Astrocyte of the cerebellum (primary cell): ENCODE measurements around the gene ATP13A1.
"Not testable (repeated sequence)": the region's sequence is repeated elsewhere in the genome, so short reads cannot be mapped to it uniquely, and the experiment has no call there.

ENCODE experiments used
- DNase-seq: peaks from one replicate; pipeline ENCODE4 v3.0.0-alpha.2; 2011; ENCODE audit warnings: low read depth
- H3K4me3 ChIP-seq: 2 replicates; pipeline ENCODE4 v1.5.1; 2011; ENCODE audit warnings: mild to moderate bottlenecking, low read depth, low read length, moderate library complexity
- CTCF ChIP-seq: IDR thresholded peaks from 2 replicates; pipeline ENCODE4 v1.5.1; 2012; ENCODE audit warnings: low read length, low read depth, moderate library complexity, mild to moderate bottlenecking; ENCODE audit errors: missing control alignments
- in situ Hi-C: cut with HindIII; loops from 2 replicates; pipeline ENCODE4 v1.10.0; 2017; ENCODE audit warnings: low sequenced_read_pairs

Gene ATP13A1

GRCh38 chr19:19610376-19611202 is 52.9 kb downstream of the ATP13A1 start:
- no peak for DNase-seq
- H3K4me3 ChIP-seq, result no peak overlapping the region
- in situ Hi-C loops, result no loop called here
- TF ChIP-seq CTCF, result no peak

DNA sequence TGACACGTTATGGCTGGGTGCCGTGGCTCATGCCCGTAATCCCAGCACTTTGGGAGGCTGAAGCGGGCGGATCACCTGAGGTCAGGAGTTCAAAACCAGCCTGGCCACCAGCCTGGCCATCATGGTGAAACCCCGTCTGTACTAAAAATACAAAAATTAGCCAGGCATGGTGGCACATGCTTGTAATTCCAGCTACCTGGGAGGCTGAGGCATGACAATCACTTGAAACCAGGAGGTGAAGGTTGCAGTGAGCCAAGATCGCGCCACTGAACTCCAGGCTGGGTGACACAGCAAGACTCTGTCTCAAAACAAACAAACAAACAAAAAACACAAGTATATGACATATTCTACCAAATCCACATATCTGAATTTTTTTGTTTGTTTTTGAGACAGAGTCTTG is 56.8 kb downstream of the ATP13A1 start:
- in situ Hi-C loops, DNase-seq, H3K4me3 ChIP-seq: not testable (repeated sequence)

DNA sequence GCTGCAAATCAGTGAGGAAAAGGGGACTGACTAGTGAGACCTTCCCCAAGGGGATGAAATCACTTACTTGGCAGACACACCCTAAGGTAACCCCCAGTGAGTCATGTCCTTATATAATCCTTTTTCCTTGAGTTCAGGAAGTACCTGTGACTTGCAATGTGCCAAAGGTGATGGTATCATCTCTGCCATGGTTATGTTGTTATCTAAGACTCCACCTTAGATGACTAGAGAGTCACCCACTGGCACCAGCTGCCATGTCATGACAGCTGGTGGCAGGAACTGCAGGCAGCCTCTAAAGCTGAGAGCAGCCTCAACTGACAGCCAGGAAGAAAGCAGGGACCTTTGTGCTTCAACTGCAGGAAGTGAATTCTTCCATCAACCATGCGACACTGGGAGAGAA is 57.5 kb downstream of the ATP13A1 start:
- no peak overlapping the region for H3K4me3 ChIP-seq
- no peak for DNase-seq
- no peak for TF ChIP-seq CTCF
- in situ Hi-C loops, result no loop called here

DNA sequence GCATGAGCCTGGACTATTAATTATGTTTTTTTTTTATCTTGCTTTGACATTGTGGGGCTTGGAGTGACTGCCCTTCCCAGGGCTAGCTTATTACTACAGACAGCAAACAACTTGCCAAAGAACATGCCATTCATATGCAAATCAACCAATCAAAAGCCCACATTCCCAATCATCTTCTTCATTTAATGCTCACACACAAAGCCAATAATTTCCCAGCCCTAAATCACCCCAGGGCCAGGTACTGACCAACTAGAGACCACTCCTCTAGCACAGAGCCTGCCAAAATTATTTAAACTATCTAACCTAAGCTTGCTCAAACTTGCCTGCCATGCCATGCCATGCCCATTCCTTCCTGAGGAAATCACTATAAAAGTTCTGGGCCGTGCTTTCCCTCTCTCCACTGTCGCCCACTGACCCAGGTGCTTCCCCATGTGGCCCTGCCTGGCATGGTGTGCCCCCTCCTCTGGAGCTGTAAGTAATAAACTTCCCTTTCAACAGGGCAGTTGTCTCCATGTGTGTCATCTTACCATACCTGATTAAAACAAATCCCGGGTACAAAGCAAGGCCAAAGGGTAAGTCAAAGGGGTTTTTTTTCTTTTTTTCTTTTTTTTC is 60.7 kb downstream of the ATP13A1 start:
- no peak overlapping the region for H3K4me3 ChIP-seq
- DNase-seq, result no peak
- in situ Hi-C loops, result no loop called here
- TF ChIP-seq CTCF, result no peak

DNA sequence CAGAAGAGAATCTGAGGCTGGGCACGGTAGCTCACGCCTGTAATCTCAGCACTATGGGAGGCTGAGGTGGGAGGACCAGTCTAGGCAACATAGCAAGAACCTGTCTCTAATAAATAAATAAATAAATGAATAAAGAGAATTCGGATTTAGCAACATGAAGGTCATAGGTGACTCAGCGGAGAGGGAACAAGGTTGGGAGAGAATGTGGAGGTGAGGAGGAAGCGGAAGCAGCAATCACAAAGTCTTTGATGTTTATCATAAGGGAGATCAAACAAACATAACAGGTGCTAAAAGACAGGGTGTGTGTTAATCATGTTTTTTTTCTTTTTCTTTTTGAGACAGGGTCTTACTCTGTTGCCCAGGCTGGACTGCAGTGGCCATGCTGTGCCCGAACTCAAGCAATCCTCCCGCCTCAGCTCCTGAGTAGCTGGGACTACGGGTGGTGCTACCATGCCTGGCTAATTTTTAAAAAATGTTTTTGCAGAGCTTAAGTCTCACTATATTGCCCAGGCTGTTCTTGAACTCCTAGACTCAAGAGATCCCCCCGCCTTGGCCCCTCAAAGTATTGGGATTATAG is 61.3 kb downstream of the ATP13A1 start:
- no peak overlapping the region for H3K4me3 ChIP-seq
- in situ Hi-C loops, result no loop called here
- no peak for TF ChIP-seq CTCF
- no peak for DNase-seq

- H3K4me3 ChIP-seq, result no peak overlapping the region
- in situ Hi-C loops, result no loop called here
- TF ChIP-seq CTCF, result no peak
- DNase-seq, result no peak
These were observed 62.6 kb downstream of the ATP13A1 start for GRCh38 chr19:19600793-19601330.

- DNase-seq, in situ Hi-C loops, H3K4me3 ChIP-seq: not testable (repeated sequence)
These were observed 64.6 kb downstream of the ATP13A1 start for GRCh38 chr19:19598728-19599451.
